ENCODE measurements around the gene SSR1. TPM values are rescaled to one million over a fixed set of nuclear protein-coding genes. Genes with fewer than 3 reads are reported as not detected.
"Not testable (repeated sequence)": the region's sequence is repeated elsewhere in the genome, so short reads cannot be mapped to it uniquely, and the experiment has no call there.

SSR1 gene
- total and polyA plus RNA-seq, 2 of the 13 experiments (the other 11 are each of a cell fraction or from before 2014, with no cell fraction given): 203 to 243 TPM

- peak; percentile 28; the same call in 1 of the 2 replicates for TF ChIP-seq ZNF800 (CRISPR knock-in tag; IDR thresholded peaks at IDR 0.05)
- TF ChIP-seq ZNF441 (CRISPR knock-in tag; IDR thresholded peaks at IDR 0.05; ENCODE audit: borderline replicate concordance): peak; percentile 63; the same call in 1 of the 2 replicates
- peak; percentile 43; the same call in 1 of the 2 replicates for TF ChIP-seq ZNF691 (CRISPR knock-in tag; IDR thresholded peaks at IDR 0.05; ENCODE audit: borderline replicate concordance, low read depth)
- peak; percentile 62; the same call in 1 of the 2 replicates for TF ChIP-seq BORCS8-MEF2B (CRISPR knock-in tag; IDR thresholded peaks at IDR 0.05)
- TF ChIP-seq ZNF781 (CRISPR knock-in tag; IDR thresholded peaks at IDR 0.05; ENCODE audit: borderline replicate concordance, not compliant biosample characterization): peak; percentile 55
- TF ChIP-seq ZNF891 (CRISPR knock-in tag; IDR thresholded peaks at IDR 0.05): peak; percentile 57; the same call in 1 of the 2 replicates
- 0 out of 2 replicates have a peak, but pooled peaks have one; percentile 50 for TF ChIP-seq HNF1B (CRISPR knock-in tag; IDR thresholded peaks at IDR 0.05)
- TF ChIP-seq LCORL, NR2F6 (IDR thresholded peaks at IDR 0.05): not testable (repeated sequence)
- TF ChIP-seq LCORL (CRISPR knock-in tag; IDR thresholded peaks at IDR 0.05): peak; percentile 32; the same call in 1 of the 2 replicates
- TF ChIP-seq FOXA3 (CRISPR knock-in tag; IDR thresholded peaks at IDR 0.05): peak; percentile 22; the same call in 1 of the 2 replicates
- 0 out of 2 replicates have a peak, but pooled peaks have one; percentile 10 for TF ChIP-seq CBFB (CRISPR knock-in tag; IDR thresholded peaks at IDR 0.05)
- TF ChIP-seq ZNF580 (CRISPR knock-in tag; IDR thresholded peaks at IDR 0.05; ENCODE audit: borderline replicate concordance, low read depth): peak; percentile 74; the same call in 1 of the 2 replicates
- TF ChIP-seq YY1 (IDR thresholded peaks at IDR 0.05; ENCODE audit: insufficient read depth, insufficient replicate concordance, low read depth, low read length): peak; percentile 55
- peak; percentile 84 for TF ChIP-seq ZNF768 (CRISPR knock-in tag; IDR thresholded peaks at IDR 0.05)
- 0 out of 2 replicates have a peak, but pooled peaks have one; percentile 44 for TF ChIP-seq ZSCAN25 (CRISPR knock-in tag; IDR thresholded peaks at IDR 0.05)
- peak; percentile 49 for TF ChIP-seq ZFP91 (CRISPR knock-in tag; IDR thresholded peaks at IDR 0.05; ENCODE audit: borderline replicate concordance)
- 0 out of 2 replicates have a peak, but pooled peaks have one; percentile 45 for TF ChIP-seq SP4 (CRISPR knock-in tag; IDR thresholded peaks at IDR 0.05)
- TF ChIP-seq ZNF225 (CRISPR knock-in tag; IDR thresholded peaks at IDR 0.05): 0 out of 2 replicates have a peak, but pooled peaks have one; percentile 56
- TF ChIP-seq NR2F6 (CRISPR knock-in tag; IDR thresholded peaks at IDR 0.05): 0 out of 2 replicates have a peak, but pooled peaks have one; percentile 21
- peak; percentile 51; the same call in 1 of the 2 replicates for TF ChIP-seq KDM2A (CRISPR knock-in tag; IDR thresholded peaks at IDR 0.05; ENCODE audit: borderline replicate concordance, low read depth)
- TF ChIP-seq IRF2 (CRISPR knock-in tag; IDR thresholded peaks at IDR 0.05): peak; percentile 57; the same call in 1 of the 2 replicates
- TF ChIP-seq ZNF354B (CRISPR knock-in tag; IDR thresholded peaks at IDR 0.05): 0 out of 2 replicates have a peak, but pooled peaks have one; percentile 46
Measured at GRCh38 chr6:7339007-7339732, 26.2 kb upstream of the SSR1 start (continued).
